ENCODE measurements around the gene SYTL5.

Gene SYTL5

GRCh38 chrX:38110231-38110630, 103.9 kb downstream of the SYTL5 start:
- H3K9ac ChIP-seq (ENCODE audit: low read depth, low read length), result no peak overlapping the region
- no peaks in the 10 kb centered on the region for H3K27me3 ChIP-seq (ENCODE audit: insufficient read depth, low read length)
- H3K4me3 ChIP-seq (ENCODE audit: low read length), result no peak overlapping the region
- H3K4me1 ChIP-seq (ENCODE audit: insufficient read depth, low read length), result peaks cover 5% of the 10 kb centered on the region; the same call in 1 of the 2 replicates
- WGBS, result 93% methylated on average over 6 of the region's 6 CpGs
- H3K9me3 ChIP-seq (ENCODE audit: insufficient read depth, low read depth, low read length), result no peaks in the 10 kb centered on the region
- no peaks in the 10 kb centered on the region for H3K36me3 ChIP-seq (ENCODE audit: insufficient read depth, low read length)
- H3K27ac ChIP-seq (ENCODE audit: low read depth, low read length), result no peak overlapping the region

- 95% methylated on average over 5 of the region's 5 CpGs for WGBS
These were observed 104.8 kb downstream of the SYTL5 start for GRCh38 chrX:38111196-38111595.

GRCh38 chrX:38112566-38112965, 106.2 kb downstream of the SYTL5 start:
- Histone ChIP-seq H3K9me3 (ENCODE audit: insufficient read depth, low read depth, low read length) (no peaks in the 10 kb centered on the region), H3K4me1 (ENCODE audit: insufficient read depth, low read length) (no peaks in the 10 kb centered on the region), H3K27me3 (ENCODE audit: insufficient read depth, low read length) (no peaks in the 10 kb centered on the region), H3K9ac (ENCODE audit: low read depth, low read length) (no peak overlapping the region), H3K4me3 (ENCODE audit: low read length) (no peak overlapping the region), H3K36me3 (ENCODE audit: insufficient read depth, low read length) (no peaks in the 10 kb centered on the region), H3K27ac (ENCODE audit: low read depth, low read length) (no peak overlapping the region)
- 90% methylated on average over 3 of the region's 4 CpGs for WGBS

More at GRCh38 chrX:38111196-38111595, 104.8 kb downstream of the SYTL5 start:
- H3K27ac ChIP-seq (ENCODE audit: low read depth, low read length), result no peak overlapping the region
- H3K9me3 ChIP-seq (ENCODE audit: insufficient read depth, low read depth, low read length), result no peaks in the 10 kb centered on the region
- H3K36me3 ChIP-seq (ENCODE audit: insufficient read depth, low read length), result no peaks in the 10 kb centered on the region
- H3K27me3 ChIP-seq (ENCODE audit: insufficient read depth, low read length), result no peaks in the 10 kb centered on the region
- H3K4me3 ChIP-seq (ENCODE audit: low read length), result no peak overlapping the region
- H3K4me1 ChIP-seq (ENCODE audit: insufficient read depth, low read length), result peaks cover 3% of the 10 kb centered on the region; the same call in 1 of the 2 replicates
- no peak overlapping the region for H3K9ac ChIP-seq (ENCODE audit: low read depth, low read length)

- Histone ChIP-seq H3K36me3 (ENCODE audit: insufficient read depth, low read length) (no peaks in the 10 kb centered on the region), H3K4me3 (ENCODE audit: low read length) (no peak overlapping the region), H3K9me3 (ENCODE audit: insufficient read depth, low read depth, low read length) (no peaks in the 10 kb centered on the region), H3K27me3 (ENCODE audit: insufficient read depth, low read length) (no peaks in the 10 kb centered on the region), H3K27ac (ENCODE audit: low read depth, low read length) (no peak overlapping the region), H3K9ac (ENCODE audit: low read depth, low read length) (no peak overlapping the region), H3K4me1 (ENCODE audit: insufficient read depth, low read length) (no peaks in the 10 kb centered on the region)
- whole genome bisulfite sequencing, result 80% methylated on average over 1 of the region's 1 CpG
These were observed 110.4 kb downstream of the SYTL5 start for GRCh38 chrX:38116706-38117105.

GRCh38 chrX:38117485-38117884, 111.1 kb downstream of the SYTL5 start:
- 95% methylated on average over 7 of the region's 7 CpGs for WGBS
- H3K36me3 ChIP-seq (ENCODE audit: insufficient read depth, low read length), result no peaks in the 10 kb centered on the region
- no peaks in the 10 kb centered on the region for H3K4me1 ChIP-seq (ENCODE audit: insufficient read depth, low read length)
- H3K4me3 ChIP-seq (ENCODE audit: low read length), result no peak overlapping the region
- H3K27me3 ChIP-seq (ENCODE audit: insufficient read depth, low read length), result no peaks in the 10 kb centered on the region
- no peak overlapping the region for H3K27ac ChIP-seq (ENCODE audit: low read depth, low read length)
- H3K9ac ChIP-seq (ENCODE audit: low read depth, low read length), result no peak overlapping the region
- H3K9me3 ChIP-seq (ENCODE audit: insufficient read depth, low read depth, low read length), result no peaks in the 10 kb centered on the region

GRCh38 chrX:38124000-38124399, 117.6 kb downstream of the SYTL5 start:
- Histone ChIP-seq H3K27me3 (ENCODE audit: insufficient read depth, low read length) (no peaks in the 10 kb centered on the region), H3K9ac (ENCODE audit: low read depth, low read length) (no peak overlapping the region), H3K27ac (ENCODE audit: low read depth, low read length) (no peak overlapping the region), H3K4me3 (ENCODE audit: low read length) (no peak overlapping the region), H3K36me3 (ENCODE audit: insufficient read depth, low read length) (no peaks in the 10 kb centered on the region), H3K4me1 (ENCODE audit: insufficient read depth, low read length) (no peaks in the 10 kb centered on the region), H3K9me3 (ENCODE audit: insufficient read depth, low read depth, low read length) (no peaks in the 10 kb centered on the region)
- WGBS, result 100% methylated on average over 1 of the region's 1 CpG

GRCh38 chrX:38126179-38126578, 119.8 kb downstream of the SYTL5 start:
- Histone ChIP-seq H3K27me3 (ENCODE audit: insufficient read depth, low read length) (no peaks in the 10 kb centered on the region), H3K27ac (ENCODE audit: low read depth, low read length) (no peak overlapping the region), H3K4me3 (ENCODE audit: low read length) (no peak overlapping the region), H3K36me3 (ENCODE audit: insufficient read depth, low read length) (no peaks in the 10 kb centered on the region), H3K9me3 (ENCODE audit: insufficient read depth, low read depth, low read length) (no peaks in the 10 kb centered on the region), H3K9ac (ENCODE audit: low read depth, low read length) (no peak overlapping the region), H3K4me1 (ENCODE audit: insufficient read depth, low read length) (no peaks in the 10 kb centered on the region)
- 98% methylated on average over 2 of the region's 3 CpGs for WGBS

DNA sequence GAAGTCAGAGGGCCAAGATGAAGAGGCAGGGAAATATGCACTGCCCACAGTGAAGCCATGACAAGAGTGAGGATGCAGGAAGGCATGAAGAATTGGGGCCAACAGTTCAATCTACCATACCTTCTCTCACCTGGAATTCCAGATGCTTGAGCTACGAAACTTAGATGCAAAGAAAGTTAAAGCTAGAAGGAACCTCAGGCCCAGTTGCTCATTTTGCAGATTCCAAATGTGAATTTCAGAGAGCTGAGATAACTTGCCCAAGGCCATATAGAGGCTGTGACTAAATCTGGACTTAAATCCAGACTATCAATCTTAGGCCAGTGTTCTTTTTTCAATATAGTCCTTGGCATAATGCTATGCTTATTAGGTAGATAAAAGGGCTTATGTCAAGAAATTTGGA, 121.6 kb downstream of the SYTL5 start:
- Histone ChIP-seq H3K4me3 (ENCODE audit: low read length) (no peak overlapping the region), H3K27me3 (ENCODE audit: insufficient read depth, low read length) (no peaks in the 10 kb centered on the region), H3K9ac (ENCODE audit: low read depth, low read length) (no peak overlapping the region), H3K27ac (ENCODE audit: low read depth, low read length) (no peak overlapping the region), H3K4me1 (ENCODE audit: insufficient read depth, low read length) (no peaks in the 10 kb centered on the region), H3K9me3 (ENCODE audit: insufficient read depth, low read depth, low read length) (no peaks in the 10 kb centered on the region), H3K36me3 (ENCODE audit: insufficient read depth, low read length) (no peaks in the 10 kb centered on the region)
- 92% methylated on average over 1 of the region's 1 CpG for WGBS

DNA sequence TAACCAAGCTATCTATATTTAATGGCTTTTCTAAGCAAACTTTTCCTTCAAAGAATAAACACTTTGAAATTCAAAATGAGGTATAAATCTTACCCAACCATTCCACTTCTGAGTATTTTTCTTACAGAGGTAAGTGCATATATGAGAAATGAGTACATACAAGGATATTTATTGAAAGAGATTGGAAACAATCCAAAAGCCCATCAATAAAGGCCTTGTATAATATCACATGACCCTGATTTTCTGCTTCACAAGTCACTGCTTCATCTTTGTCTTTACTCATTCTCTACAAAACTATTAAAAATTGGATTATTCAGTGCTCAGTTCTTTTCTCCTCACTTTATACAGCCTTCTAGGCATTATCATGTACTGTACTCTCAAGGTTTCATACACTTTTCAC, 123.0 kb downstream of the SYTL5 start:
- H3K36me3 ChIP-seq (ENCODE audit: insufficient read depth, low read length), result no peaks in the 10 kb centered on the region
- H3K27me3 ChIP-seq (ENCODE audit: insufficient read depth, low read length), result no peaks in the 10 kb centered on the region
- no peak overlapping the region for H3K4me3 ChIP-seq (ENCODE audit: low read length)
- H3K27ac ChIP-seq (ENCODE audit: low read depth, low read length), result no peak overlapping the region
- H3K9me3 ChIP-seq (ENCODE audit: insufficient read depth, low read depth, low read length), result no peaks in the 10 kb centered on the region
- no peaks in the 10 kb centered on the region for H3K4me1 ChIP-seq (ENCODE audit: insufficient read depth, low read length)
- H3K9ac ChIP-seq (ENCODE audit: low read depth, low read length), result no peak overlapping the region

- Histone ChIP-seq H3K36me3 (ENCODE audit: insufficient read depth, low read length) (no peaks in the 10 kb centered on the region), H3K4me1 (ENCODE audit: insufficient read depth, low read length) (no peaks in the 10 kb centered on the region), H3K9ac (ENCODE audit: low read depth, low read length) (no peak overlapping the region), H3K4me3 (ENCODE audit: low read length) (no peak overlapping the region), H3K9me3 (ENCODE audit: insufficient read depth, low read depth, low read length) (no peaks in the 10 kb centered on the region), H3K27ac (ENCODE audit: low read depth, low read length) (no peak overlapping the region), H3K27me3 (ENCODE audit: insufficient read depth, low read length) (no peaks in the 10 kb centered on the region)
- no CpG with 5 or more reads among the region's 2 CpGs for WGBS
These were observed 132.0 kb downstream of the SYTL5 start for GRCh38 chrX:38138157-38138891.

DNA sequence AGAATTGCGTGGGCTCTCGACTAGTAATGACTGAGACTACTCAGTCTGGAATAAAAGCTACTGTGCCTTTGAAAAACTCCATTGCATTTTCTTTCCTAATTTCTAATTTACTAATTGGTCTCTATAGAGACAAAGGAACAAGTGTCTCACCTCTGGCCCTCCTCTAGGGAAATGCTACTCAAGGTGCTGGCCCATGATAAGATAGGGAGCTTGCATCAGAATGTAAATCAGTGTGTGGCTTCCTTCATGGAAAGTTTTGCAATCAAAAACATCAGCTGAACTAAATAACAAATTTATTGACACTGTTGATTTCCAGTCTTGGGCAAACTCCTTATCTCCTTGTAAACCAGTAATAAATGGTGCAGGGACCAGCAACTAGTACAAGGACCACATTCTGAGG, 132.5 kb downstream of the SYTL5 start:
- no peaks in the 10 kb centered on the region for H3K27me3 ChIP-seq (ENCODE audit: insufficient read depth, low read length)
- H3K4me3 ChIP-seq (ENCODE audit: low read length), result no peak overlapping the region
- no peaks in the 10 kb centered on the region for H3K4me1 ChIP-seq (ENCODE audit: insufficient read depth, low read length)
- no peak overlapping the region for H3K27ac ChIP-seq (ENCODE audit: low read depth, low read length)
- H3K9me3 ChIP-seq (ENCODE audit: insufficient read depth, low read depth, low read length), result no peaks in the 10 kb centered on the region
- no peaks in the 10 kb centered on the region for H3K36me3 ChIP-seq (ENCODE audit: insufficient read depth, low read length)
- no peak overlapping the region for H3K9ac ChIP-seq (ENCODE audit: low read depth, low read length)
- 86% methylated on average over 2 of the region's 2 CpGs for WGBS

DNA sequence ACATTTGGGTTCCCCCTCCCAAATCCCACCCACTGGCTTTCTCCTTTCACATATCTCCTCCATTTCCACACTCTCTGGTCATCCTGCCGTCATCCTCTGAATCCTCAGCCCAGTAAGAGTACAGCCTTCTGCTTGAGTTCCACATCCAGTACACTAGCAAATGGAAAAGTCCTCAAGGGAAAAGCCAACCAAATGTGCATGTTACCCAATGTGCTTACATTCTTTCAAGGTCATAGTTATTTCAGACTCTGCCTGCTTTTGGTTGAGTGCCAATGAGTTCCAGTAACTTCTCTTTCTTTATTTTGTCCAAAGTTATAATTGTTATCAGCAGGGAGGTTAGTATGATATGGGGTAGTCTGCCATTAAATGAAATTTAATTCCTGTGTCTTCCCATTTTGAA, 136.3 kb downstream of the SYTL5 start:
- Histone ChIP-seq H3K27me3 (ENCODE audit: insufficient read depth, low read length) (no peaks in the 10 kb centered on the region), H3K4me3 (ENCODE audit: low read length) (no peak overlapping the region), H3K9ac (ENCODE audit: low read depth, low read length) (no peak overlapping the region), H3K27ac (ENCODE audit: low read depth, low read length) (no peak overlapping the region), H3K9me3 (ENCODE audit: insufficient read depth, low read depth, low read length) (no peaks in the 10 kb centered on the region), H3K36me3 (ENCODE audit: insufficient read depth, low read length) (no peaks in the 10 kb centered on the region), H3K4me1 (ENCODE audit: insufficient read depth, low read length) (no peaks in the 10 kb centered on the region)
- 64% methylated on average over 1 of the region's 1 CpG for WGBS

Measured in HUES64 (cell line).